GM18502 (cell line): ENCODE measurements around the gene PLAGL2.

Experiments
- ATAC-seq: cut with Tn5 transposase; IDR thresholded peaks from one replicate; pipeline ENCODE4 v1.9.1; 2021; ENCODE audit warnings: mild to moderate bottlenecking; ENCODE audit not compliant: unreplicated experiment, poor library complexity

The PLAGL2 gene

GRCh38 chr20:32155017-32155981, 52.2 kb downstream of the PLAGL2 start:
- ATAC-seq, result no peak

- no peak for ATAC-seq
Measured at GRCh38 chr20:32153771-32154170, 53.8 kb downstream of the PLAGL2 start.

- no peak for ATAC-seq
Measured at GRCh38 chr20:32153156-32153665, 54.3 kb downstream of the PLAGL2 start.

- ATAC-seq, result no peak
Measured at GRCh38 chr20:32152421-32153155, 55.0 kb downstream of the PLAGL2 start.

- no peak for ATAC-seq
Measured at GRCh38 chr20:32150291-32150848, 57.2 kb downstream of the PLAGL2 start.

- ATAC-seq, result no peak
Measured at GRCh38 chr20:32149566-32150170, 57.9 kb downstream of the PLAGL2 start.

GRCh38 chr20:32144898-32145662, 62.5 kb downstream of the PLAGL2 start:
- no peak for ATAC-seq

- ATAC-seq, result no peak
Measured at GRCh38 chr20:32142991-32143390, 64.6 kb downstream of the PLAGL2 start.
